Fibroblast of mammary gland (primary cell): ENCODE measurements around the gene KARS1.

Experiments used
- DNase-seq: peaks from one replicate; pipeline ENCODE4 v3.0.0-alpha.2; 2010; ENCODE audit warnings: low read depth
- H3K4me3 ChIP-seq: 2 replicates; pipeline ENCODE4 v1.5.1; 2011; ENCODE audit warnings: low read depth, mild to moderate bottlenecking, low read length, moderate library complexity; ENCODE audit not compliant: control insufficient read depth
- TF ChIP-seq, protein P1 (sequence below): conservative IDR thresholded peaks from 2 replicates; pipeline ENCODE4 v1.5.1; 2011; ENCODE audit warnings: low read depth, low read length, inconsistent platforms; ENCODE audit not compliant: control insufficient read depth, insufficient read depth

The KARS1 gene

DNA sequence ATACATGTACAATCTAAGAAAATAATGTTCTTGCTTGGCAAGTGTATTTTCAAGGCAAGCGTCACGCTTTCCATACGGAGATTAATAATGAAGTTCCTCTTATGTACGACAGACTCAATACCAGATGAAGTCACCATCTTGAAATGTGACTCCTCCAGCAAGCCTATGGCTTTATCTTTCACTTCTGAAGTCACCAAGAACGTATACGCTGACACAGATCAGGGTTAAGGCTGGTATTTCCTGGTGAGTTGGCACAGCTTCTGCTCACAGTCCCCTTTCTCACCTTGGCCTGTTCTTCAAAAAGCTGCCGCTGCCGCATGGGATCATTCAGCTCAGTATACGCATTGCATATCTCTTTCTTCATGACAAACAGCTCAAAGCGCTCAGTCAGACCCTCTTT lies 18.3 kb downstream of the KARS1 start:
- no peak for DNase-seq
- TF ChIP-seq, protein P1, sequence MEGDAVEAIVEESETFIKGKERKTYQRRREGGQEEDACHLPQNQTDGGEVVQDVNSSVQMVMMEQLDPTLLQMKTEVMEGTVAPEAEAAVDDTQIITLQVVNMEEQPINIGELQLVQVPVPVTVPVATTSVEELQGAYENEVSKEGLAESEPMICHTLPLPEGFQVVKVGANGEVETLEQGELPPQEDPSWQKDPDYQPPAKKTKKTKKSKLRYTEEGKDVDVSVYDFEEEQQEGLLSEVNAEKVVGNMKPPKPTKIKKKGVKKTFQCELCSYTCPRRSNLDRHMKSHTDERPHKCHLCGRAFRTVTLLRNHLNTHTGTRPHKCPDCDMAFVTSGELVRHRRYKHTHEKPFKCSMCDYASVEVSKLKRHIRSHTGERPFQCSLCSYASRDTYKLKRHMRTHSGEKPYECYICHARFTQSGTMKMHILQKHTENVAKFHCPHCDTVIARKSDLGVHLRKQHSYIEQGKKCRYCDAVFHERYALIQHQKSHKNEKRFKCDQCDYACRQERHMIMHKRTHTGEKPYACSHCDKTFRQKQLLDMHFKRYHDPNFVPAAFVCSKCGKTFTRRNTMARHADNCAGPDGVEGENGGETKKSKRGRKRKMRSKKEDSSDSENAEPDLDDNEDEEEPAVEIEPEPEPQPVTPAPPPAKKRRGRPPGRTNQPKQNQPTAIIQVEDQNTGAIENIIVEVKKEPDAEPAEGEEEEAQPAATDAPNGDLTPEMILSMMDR, result no peak
- H3K4me3 ChIP-seq, result no peak overlapping the region

DNA sequence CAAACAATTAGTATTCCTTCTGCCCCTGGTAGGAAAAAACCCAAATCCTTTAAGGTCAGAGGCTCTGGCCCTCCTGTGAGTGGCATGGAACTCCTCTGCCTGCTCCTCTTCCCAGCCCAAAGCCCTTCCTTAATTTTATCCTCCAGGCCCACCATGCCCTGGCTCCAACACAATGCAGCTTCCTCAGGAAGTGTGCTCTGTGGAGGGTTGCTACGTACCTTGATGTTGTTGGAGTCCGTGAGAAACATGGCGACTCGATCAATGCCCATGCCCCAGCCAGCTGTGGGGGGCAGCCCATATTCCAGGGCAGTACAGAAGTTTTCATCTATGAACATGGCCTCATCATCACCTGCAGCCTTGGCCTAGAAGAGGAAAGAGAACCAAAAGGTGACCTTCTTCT lies 19.1 kb downstream of the KARS1 start:
- no peak overlapping the region for H3K4me3 ChIP-seq
- no peak for DNase-seq
- TF ChIP-seq, protein P1, result no peak

DNA sequence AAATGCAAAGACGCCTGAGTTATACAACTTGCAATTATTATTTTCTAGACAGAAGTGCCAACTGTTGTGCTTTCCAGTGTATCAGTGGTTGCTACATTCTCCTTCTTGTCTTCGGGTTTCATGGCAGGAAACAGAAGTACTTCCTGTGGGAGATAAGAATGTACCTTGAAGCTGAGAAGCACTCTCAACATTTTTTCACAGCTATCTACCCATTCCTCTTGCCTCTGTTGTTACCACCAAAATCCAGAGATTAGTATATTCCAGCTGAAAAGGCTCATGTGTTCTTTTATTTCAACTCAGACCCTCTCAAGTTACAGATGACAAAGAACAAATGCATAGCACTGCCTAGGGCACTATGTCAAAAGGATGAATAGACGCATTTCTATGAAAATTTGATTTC lies 19.6 kb downstream of the KARS1 start:
- TF ChIP-seq, protein P1, result no peak
- no peak overlapping the region for H3K4me3 ChIP-seq
- no peak for DNase-seq

DNA sequence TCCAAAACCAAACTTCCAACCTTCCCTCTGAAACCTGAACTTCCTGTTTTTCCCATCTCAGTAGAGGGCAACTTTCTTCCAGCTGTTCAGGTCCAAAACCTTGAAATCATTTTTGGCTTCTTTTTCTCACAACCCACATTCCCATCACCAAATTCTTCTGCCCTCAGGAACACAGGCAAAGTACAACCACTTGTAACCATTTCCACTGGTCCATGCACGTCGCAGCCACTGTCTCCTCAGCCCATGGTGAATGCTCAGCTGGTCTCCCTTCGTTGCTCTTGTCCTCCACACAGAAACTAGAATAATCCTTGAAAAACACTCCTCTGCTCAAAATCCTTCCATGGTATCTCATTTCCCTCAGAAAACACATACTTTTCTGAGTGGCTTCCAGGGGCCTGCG lies 20.7 kb downstream of the KARS1 start:
- H3K4me3 ChIP-seq, result no peak overlapping the region
- TF ChIP-seq, protein P1, result no peak
- no peak for DNase-seq

DNA sequence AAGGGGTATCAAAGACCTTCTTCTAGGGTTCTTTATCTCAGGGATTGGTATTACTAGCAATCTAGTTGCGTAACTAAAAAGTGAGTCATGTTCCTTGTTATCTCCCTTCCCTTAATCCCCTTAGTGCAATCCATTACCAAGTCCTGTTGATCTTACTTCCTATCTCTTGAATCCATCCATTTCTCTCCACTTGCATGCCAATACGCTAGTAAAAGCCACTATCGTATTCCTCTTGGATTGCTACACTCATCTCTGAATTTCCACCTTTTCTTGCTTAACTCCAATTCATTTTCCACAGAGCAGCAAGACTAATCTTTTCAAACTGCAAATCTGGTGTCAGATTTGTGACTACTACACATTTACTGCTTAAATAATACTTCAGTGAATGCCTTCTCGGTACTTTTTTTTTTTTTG lies 22.5 kb downstream of the KARS1 start:
- TF ChIP-seq, protein P1, result no peak
- no peak overlapping the region for H3K4me3 ChIP-seq
- DNase-seq, result peak; percentile 45

DNA sequence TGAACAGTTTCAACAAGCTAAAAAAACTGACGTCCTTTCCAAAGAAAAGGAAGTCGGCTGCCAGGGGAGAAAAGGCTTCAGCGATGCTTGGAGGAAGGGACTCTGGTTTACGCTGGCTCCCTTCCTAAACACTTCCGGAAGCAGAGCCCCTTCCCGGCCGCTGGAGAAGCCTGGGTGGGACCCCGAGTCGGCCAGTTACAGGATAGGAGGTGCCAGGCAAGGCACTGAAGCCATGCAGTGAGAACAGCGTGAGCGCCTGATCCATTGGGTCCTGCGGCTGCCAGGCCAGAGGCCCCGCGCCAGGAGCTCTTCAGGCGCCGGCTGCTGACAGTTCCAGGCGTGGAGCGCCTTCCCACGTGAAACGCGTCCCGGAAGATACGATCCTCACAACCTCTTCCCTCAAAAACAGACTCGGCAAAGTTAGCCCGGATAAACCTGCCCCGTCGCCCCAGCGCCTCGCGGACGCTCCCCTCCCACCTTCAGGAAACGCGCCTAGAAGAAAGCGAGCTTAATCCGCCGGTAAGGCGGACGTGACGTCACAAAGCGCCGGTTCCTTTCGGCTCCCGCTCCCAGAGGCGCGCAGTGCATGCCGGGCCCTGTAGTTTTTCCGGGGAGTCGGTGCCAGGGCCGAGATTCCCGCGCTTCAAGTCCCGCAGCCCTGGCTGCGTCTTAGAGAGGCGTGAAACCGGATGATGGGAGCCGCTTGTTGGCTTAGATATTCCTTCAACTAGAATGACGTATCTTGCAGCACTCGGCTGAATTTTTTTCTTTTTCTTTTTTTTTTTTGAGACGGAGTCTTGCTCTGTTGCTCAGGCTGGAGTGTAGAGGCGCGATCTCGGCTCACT lies 24.5 kb downstream of the KARS1 start, which contains the start of gene ADAT1:
ADAT1 (minus strand) TSS at position 521 of the 845 bp plus-strand sequence. CDS start 2,482 bp downstream, outside the sequence.
- peak within 1 kb of the TSS; percentile 81 for H3K4me3 ChIP-seq
- TF ChIP-seq, protein P1, result no peak
- DNase-seq, result peak; percentile 99
